Measurements from ENCODE around the gene TSN.

DNA sequence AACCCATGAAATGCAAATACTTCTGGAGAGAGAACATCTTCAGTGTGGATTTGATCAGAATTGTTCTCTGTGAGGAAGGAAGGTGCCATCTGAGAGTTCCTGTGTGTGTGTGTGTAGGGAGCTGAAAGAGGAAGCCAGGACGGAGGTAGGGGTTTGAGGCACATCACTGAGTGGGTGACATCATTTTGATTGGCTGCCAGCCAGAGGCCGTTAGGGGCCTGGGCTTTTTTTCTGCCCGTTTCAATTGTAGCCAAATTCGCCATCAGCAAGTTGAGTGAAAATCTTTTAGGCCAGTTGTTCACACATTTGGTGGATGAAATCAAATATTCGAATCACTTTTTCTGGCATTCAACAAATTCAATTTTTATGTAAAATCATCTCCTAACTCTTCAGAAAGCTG, 48.9 kb downstream of the TSN start:
- TF ChIP-seq, protein P1, sequence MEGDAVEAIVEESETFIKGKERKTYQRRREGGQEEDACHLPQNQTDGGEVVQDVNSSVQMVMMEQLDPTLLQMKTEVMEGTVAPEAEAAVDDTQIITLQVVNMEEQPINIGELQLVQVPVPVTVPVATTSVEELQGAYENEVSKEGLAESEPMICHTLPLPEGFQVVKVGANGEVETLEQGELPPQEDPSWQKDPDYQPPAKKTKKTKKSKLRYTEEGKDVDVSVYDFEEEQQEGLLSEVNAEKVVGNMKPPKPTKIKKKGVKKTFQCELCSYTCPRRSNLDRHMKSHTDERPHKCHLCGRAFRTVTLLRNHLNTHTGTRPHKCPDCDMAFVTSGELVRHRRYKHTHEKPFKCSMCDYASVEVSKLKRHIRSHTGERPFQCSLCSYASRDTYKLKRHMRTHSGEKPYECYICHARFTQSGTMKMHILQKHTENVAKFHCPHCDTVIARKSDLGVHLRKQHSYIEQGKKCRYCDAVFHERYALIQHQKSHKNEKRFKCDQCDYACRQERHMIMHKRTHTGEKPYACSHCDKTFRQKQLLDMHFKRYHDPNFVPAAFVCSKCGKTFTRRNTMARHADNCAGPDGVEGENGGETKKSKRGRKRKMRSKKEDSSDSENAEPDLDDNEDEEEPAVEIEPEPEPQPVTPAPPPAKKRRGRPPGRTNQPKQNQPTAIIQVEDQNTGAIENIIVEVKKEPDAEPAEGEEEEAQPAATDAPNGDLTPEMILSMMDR (conservative IDR thresholded peaks at IDR 0.05 in 1 of 2, IDR thresholded peaks at IDR 0.05 in 1 of 2; ENCODE audit: low read depth in 1 of 2, low read length in 2 of 2), result no peak
- no peak for TF ChIP-seq EZH2 (IDR thresholded peaks at IDR 0.05; ENCODE audit: low read length, missing control alignments)
